Activated naive CD4-positive, alpha-beta T cell treated with anti-CD3 and anti-CD28 coated beads, Interleukin-2, amount 50 U/mL, for 24 hours (primary cell): ENCODE measurements around the gene TOLLIP.
A peak's percentile ranks its signal among the peaks of the same experiment; 100 is the strongest.
"Not testable (repeated sequence)": the region's sequence is repeated elsewhere in the genome, so short reads cannot be mapped to it uniquely, and the experiment has no call there.

Experiments
- H3K27ac Mint-ChIP-seq: one replicate; pipeline ENCODE4 v1.8.0; 2021; ENCODE audit warnings: mild to moderate bottlenecking, mixed read lengths
- H3K27me3 Mint-ChIP-seq: one replicate; pipeline ENCODE4 v1.8.0; 2021; ENCODE audit warnings: mixed read lengths
- H3K36me3 Mint-ChIP-seq: one replicate; pipeline ENCODE4 v1.8.0; 2021; ENCODE audit warnings: mixed read lengths
- H3K4me1 Mint-ChIP-seq: one replicate; pipeline ENCODE4 v1.8.0; 2021; ENCODE audit warnings: mixed read lengths
- H3K4me3 Mint-ChIP-seq: one replicate; pipeline ENCODE4 v1.8.0; 2021; ENCODE audit warnings: mild to moderate bottlenecking, mixed read lengths
- H3K9me3 Mint-ChIP-seq: one replicate; pipeline ENCODE4 v1.8.0; 2021; ENCODE audit warnings: mixed read lengths

The TOLLIP gene

GRCh38 chr11:1260023-1260501 lies 49.4 kb downstream of the TOLLIP start:
- Mint-ChIP-seq H3K27ac (no peak overlapping the region), H3K27me3 (no peaks in the 10 kb centered on the region), H3K9me3 (no peaks in the 10 kb centered on the region), H3K4me3 (no peak overlapping the region), H3K36me3 (peaks cover 2% of the 10 kb centered on the region), H3K4me1 (peaks cover 12% of the 10 kb centered on the region)

- H3K27me3 Mint-ChIP-seq: no peaks in the 10 kb centered on the region
- peak overlapping the region; percentile 51 for H3K27ac Mint-ChIP-seq
- H3K36me3 Mint-ChIP-seq: peaks cover 1% of the 10 kb centered on the region
- H3K4me3 Mint-ChIP-seq: no peak overlapping the region
- H3K9me3 Mint-ChIP-seq: no peaks in the 10 kb centered on the region
- H3K4me1 Mint-ChIP-seq: peaks cover 9% of the 10 kb centered on the region
Measured at GRCh38 chr11:1259561-1259960, 49.9 kb downstream of the TOLLIP start.

DNA sequence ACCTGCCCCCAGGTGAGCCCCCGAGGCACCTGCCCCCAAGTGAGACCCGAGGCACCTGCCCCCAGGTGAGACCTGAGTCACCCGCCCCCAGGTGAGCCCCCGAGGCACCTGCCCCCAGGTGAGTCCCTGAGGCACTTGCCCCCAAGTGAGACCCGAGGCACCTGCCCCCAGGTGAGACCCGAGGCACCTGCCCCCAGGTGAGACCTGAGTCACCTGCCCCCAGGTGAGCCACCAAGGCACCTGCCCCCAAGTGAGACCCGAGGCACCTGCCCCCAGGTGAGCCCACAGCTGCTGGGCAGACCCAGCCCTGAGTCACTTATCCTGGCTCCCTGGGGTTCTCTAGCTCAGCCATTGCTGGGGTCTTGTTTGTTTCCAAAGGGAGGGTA lies 50.4 kb downstream of the TOLLIP start:
- H3K9me3 Mint-ChIP-seq: no peaks in the 10 kb centered on the region
- no peak overlapping the region for H3K4me3 Mint-ChIP-seq
- H3K27ac Mint-ChIP-seq: no peak overlapping the region
- no peaks in the 10 kb centered on the region for H3K27me3 Mint-ChIP-seq
- H3K36me3 Mint-ChIP-seq: no peaks in the 10 kb centered on the region
- H3K4me1 Mint-ChIP-seq: peaks cover 4% of the 10 kb centered on the region

DNA sequence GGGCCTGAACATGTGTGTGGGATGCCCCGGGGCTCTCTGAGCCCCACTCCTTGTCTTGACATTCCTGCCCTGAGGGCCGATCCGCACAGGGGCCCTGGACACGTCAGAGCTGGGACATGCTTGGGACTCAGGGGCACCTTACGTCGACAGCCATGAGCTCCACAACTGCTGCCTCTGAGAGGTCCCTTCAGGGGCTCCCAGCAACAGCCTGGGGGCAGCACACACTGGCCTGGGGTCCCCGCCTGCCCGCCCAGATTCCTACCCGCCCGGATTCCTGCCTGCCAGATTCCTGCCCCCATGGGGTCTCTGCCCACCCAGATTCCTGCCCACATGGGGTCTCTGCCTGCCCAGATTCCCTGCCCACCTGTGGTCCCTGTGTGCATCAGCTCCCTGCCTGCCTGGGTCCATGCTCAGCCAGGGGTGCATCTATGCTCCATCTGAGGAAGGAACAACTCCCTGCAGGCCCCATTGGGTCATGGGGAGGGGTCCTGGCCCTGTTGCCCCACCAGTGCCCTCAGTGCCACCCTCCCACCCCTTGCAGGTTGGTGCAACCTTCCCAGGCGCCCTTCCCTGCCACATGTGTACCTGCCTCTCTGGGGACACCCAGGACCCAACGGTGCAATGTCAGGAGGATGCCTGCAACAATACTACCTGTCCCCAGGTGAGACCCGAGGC lies 50.9 kb downstream of the TOLLIP start:
- Mint-ChIP-seq H3K27ac (no peak overlapping the region), H3K36me3 (no peaks in the 10 kb centered on the region), H3K9me3 (no peaks in the 10 kb centered on the region), H3K4me1 (peaks cover 4% of the 10 kb centered on the region), H3K27me3 (no peaks in the 10 kb centered on the region), H3K4me3 (no peak overlapping the region)

DNA sequence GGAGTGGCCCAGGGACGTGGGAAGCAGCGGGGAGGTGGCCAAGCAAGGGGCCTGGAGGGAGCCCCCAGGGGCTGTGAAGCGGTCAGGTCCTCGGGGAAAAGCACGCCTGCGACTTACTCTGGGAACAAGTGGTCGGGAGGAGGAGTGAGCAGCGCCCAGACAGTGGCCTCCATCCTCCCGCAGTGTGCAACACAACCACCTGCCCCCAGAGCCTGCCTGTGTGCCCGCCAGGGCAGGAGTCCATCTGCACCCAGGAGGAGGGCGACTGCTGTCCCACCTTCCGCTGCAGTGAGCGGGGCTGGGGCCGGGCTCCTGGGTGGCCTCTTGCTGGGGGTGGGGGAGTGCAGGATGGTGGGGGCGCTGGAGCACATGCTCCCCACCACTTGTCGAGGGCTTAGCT lies 51.5 kb downstream of the TOLLIP start:
- Mint-ChIP-seq H3K9me3 (no peaks in the 10 kb centered on the region), H3K36me3 (no peaks in the 10 kb centered on the region), H3K4me3 (no peak overlapping the region), H3K4me1 (peaks cover 4% of the 10 kb centered on the region), H3K27ac (no peak overlapping the region), H3K27me3 (no peaks in the 10 kb centered on the region)

DNA sequence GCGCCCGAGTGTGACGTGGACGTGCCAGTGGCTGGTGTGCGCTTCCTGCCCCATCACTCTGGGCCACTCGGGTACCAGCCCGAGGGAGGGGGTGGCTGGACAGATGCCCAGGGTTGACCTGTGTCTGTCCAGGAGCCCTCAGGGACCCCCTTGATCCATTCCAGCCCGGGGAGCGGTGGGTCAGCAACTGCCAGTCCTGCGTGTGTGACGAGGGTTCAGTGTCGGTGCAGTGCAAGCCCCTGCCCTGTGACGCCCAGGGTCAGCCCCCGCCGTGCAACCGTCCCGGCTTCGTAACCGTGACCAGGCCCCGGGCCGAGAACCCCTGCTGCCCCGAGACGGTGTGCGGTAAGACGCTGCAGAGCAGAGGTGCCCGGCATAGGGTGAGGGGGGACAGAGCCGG lies 52.1 kb downstream of the TOLLIP start:
- no peaks in the 10 kb centered on the region for H3K4me1 Mint-ChIP-seq
- no peak overlapping the region for H3K4me3 Mint-ChIP-seq
- H3K27me3 Mint-ChIP-seq: no peaks in the 10 kb centered on the region
- H3K36me3 Mint-ChIP-seq: no peaks in the 10 kb centered on the region
- H3K27ac Mint-ChIP-seq: no peak overlapping the region
- no peaks in the 10 kb centered on the region for H3K9me3 Mint-ChIP-seq

GRCh38 chr11:1256257-1257045 lies 53.0 kb downstream of the TOLLIP start:
- Mint-ChIP-seq H3K36me3 (no peaks in the 10 kb centered on the region), H3K27ac (no peak overlapping the region), H3K4me1 (no peaks in the 10 kb centered on the region), H3K27me3 (no peaks in the 10 kb centered on the region), H3K9me3 (no peaks in the 10 kb centered on the region), H3K4me3 (no peak overlapping the region)

- no peaks in the 10 kb centered on the region for H3K36me3 Mint-ChIP-seq
- no peak overlapping the region for H3K4me3 Mint-ChIP-seq
- no peaks in the 10 kb centered on the region for H3K4me1 Mint-ChIP-seq
- H3K9me3 Mint-ChIP-seq: no peaks in the 10 kb centered on the region
- H3K27ac Mint-ChIP-seq: no peak overlapping the region
- no peaks in the 10 kb centered on the region for H3K27me3 Mint-ChIP-seq
Measured at GRCh38 chr11:1255151-1255550, 54.3 kb downstream of the TOLLIP start.

DNA sequence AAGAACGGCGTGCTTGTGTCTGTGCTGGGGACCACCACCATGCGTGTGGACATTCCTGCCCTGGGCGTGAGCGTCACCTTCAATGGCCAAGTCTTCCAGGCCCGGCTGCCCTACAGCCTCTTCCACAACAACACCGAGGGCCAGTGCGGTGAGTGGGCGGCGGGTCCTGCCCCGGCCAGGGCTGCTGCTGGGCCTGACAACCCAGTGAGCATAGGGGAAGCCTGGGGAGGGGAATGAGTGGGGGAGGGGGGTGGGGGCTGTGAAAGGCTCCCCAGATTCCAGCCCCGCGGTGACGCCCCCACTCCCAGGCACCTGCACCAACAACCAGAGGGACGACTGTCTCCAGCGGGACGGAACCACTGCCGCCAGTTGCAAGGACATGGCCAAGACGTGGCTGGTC lies 54.7 kb downstream of the TOLLIP start:
- Mint-ChIP-seq H3K36me3 (no peaks in the 10 kb centered on the region), H3K4me3 (no peak overlapping the region), H3K9me3 (no peaks in the 10 kb centered on the region), H3K4me1 (no peaks in the 10 kb centered on the region), H3K27ac (no peak overlapping the region), H3K27me3 (no peaks in the 10 kb centered on the region)

DNA sequence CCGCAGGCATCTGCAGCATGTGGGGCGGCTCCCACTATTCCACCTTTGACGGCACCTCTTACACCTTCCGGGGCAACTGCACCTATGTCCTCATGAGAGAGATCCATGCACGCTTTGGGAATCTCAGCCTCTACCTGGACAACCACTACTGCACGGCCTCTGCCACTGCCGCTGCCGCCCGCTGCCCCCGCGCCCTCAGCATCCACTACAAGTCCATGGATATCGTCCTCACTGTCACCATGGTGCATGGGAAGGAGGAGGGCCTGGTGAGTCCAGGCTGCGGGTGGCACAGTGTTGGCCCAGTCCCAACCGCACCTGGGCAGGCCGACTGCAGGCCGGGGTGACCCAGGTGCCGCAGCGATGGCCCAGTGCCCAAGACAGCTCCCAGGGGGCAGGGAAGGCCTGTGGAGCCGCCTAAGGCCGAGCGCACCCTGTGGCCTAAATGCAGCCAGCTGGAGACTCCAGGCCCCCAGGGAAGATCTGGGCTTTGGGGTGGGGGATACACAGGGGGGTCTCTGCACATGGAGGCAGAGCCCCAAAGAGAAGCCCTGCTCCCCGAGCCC lies 55.3 kb downstream of the TOLLIP start:
- Mint-ChIP-seq H3K9me3 (no peaks in the 10 kb centered on the region), H3K27ac (no peak overlapping the region), H3K27me3 (no peaks in the 10 kb centered on the region), H3K4me1 (no peaks in the 10 kb centered on the region), H3K4me3 (no peak overlapping the region), H3K36me3 (no peaks in the 10 kb centered on the region)

GRCh38 chr11:1253103-1253485 lies 56.3 kb downstream of the TOLLIP start:
- Mint-ChIP-seq H3K27me3 (no peaks in the 10 kb centered on the region), H3K27ac (no peak overlapping the region), H3K9me3 (no peaks in the 10 kb centered on the region), H3K36me3 (no peaks in the 10 kb centered on the region), H3K4me1 (no peaks in the 10 kb centered on the region), H3K4me3 (no peak overlapping the region)

- Mint-ChIP-seq H3K36me3 (no peaks in the 10 kb centered on the region), H3K9me3 (no peaks in the 10 kb centered on the region), H3K27me3 (no peaks in the 10 kb centered on the region), H3K4me3 (no peak overlapping the region), H3K4me1 (no peaks in the 10 kb centered on the region), H3K27ac (no peak overlapping the region)
Measured at GRCh38 chr11:1252371-1253102, 56.9 kb downstream of the TOLLIP start.

DNA sequence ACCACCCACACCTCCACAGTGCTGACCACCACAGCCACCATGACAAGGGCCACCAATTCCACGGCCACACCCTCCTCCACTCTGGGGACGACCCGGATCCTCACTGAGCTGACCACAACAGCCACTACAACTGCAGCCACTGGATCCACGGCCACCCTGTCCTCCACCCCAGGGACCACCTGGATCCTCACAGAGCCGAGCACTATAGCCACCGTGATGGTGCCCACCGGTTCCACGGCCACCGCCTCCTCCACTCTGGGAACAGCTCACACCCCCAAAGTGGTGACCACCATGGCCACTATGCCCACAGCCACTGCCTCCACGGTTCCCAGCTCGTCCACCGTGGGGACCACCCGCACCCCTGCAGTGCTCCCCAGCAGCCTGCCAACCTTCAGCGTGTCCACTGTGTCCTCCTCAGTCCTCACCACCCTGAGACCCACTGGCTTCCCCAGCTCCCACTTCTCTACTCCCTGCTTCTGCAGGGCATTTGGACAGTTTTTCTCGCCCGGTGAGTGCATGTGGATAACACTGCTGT lies 58.1 kb downstream of the TOLLIP start:
- Mint-ChIP-seq H3K9me3 (no peaks in the 10 kb centered on the region), H3K4me3 (no peak overlapping the region), H3K27ac (peak overlapping the region; percentile 51)

DNA sequence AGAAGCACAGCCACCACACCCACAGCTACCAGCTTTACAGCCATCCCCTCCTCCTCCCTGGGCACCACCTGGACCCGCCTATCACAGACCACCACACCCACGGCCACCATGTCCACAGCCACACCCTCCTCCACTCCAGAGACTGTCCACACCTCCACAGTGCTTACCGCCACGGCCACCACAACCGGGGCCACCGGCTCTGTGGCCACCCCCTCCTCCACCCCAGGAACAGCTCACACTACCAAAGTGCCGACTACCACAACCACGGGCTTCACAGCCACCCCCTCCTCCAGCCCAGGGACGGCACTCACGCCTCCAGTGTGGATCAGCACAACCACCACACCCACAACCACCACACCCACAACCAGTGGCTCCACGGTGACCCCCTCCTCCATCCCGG lies 59.0 kb downstream of the TOLLIP start:
- not testable (repeated sequence) for H3K4me3 Mint-ChIP-seq, H3K36me3 Mint-ChIP-seq, H3K27ac Mint-ChIP-seq, H3K27me3 Mint-ChIP-seq, H3K4me1 Mint-ChIP-seq, H3K9me3 Mint-ChIP-seq

More for the DNA sequence above, 58.1 kb downstream of the TOLLIP start:
- Mint-ChIP-seq H3K27me3 (no peaks in the 10 kb centered on the region), H3K4me1 (no peaks in the 10 kb centered on the region), H3K36me3 (no peaks in the 10 kb centered on the region)

GRCh38 chr11:1248951-1249350 lies 60.5 kb downstream of the TOLLIP start:
- not testable (repeated sequence) for H3K4me1 Mint-ChIP-seq, H3K36me3 Mint-ChIP-seq, H3K4me3 Mint-ChIP-seq, H3K9me3 Mint-ChIP-seq, H3K27me3 Mint-ChIP-seq, H3K27ac Mint-ChIP-seq

DNA sequence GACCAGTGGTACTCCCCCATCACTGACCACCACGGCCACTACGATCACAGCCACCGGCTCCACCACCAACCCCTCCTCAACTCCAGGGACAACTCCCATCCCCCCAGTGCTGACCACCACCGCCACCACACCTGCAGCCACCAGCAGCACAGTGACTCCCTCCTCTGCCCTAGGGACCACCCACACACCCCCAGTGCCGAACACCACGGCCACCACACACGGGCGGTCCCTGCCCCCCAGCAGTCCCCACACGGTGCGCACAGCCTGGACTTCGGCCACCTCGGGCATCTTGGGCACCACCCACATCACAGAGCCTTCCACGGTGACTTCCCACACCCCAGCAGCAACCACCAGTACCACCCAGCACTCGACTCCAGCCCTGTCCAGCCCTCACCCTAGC lies 62.4 kb downstream of the TOLLIP start:
- not testable (repeated sequence) for H3K27ac Mint-ChIP-seq, H3K36me3 Mint-ChIP-seq, H3K4me1 Mint-ChIP-seq, H3K9me3 Mint-ChIP-seq, H3K27me3 Mint-ChIP-seq, H3K4me3 Mint-ChIP-seq
